Loucy (cell line): Measurements from ENCODE around the gene APOBEC4.

Experiments
- H2AFZ ChIP-seq: fragments of 200-600 bp; sonication (generic); 2 replicates; pipeline ENCODE4 v1.6.0; 2016; ENCODE audit warnings: antibody characterized with exemption, mild to moderate bottlenecking, low read length, moderate library complexity
- H3F3A ChIP-seq: fragments of 200-600 bp; 2 replicates; pipeline ENCODE4 v1.6.0; 2016; ENCODE audit warnings: antibody characterized with exemption, low read depth, mild to moderate bottlenecking
- H3K27me3 ChIP-seq: fragments of 200-600 bp; sonication (generic); 2 replicates; pipeline ENCODE4 v1.6.1; 2014; ENCODE audit warnings: low read length, mild to moderate bottlenecking; ENCODE audit not compliant: insufficient read depth, poor library complexity, severe bottlenecking
- H3K36me3 ChIP-seq: fragments of 200-600 bp; sonication (generic); 2 replicates; pipeline ENCODE4 v1.6.1; 2016; ENCODE audit warnings: low read length; ENCODE audit not compliant: insufficient read depth
- H3K4me1 ChIP-seq: fragments of 200-600 bp; sonication (generic); 2 replicates; pipeline ENCODE4 v1.5.1; 2014; ENCODE audit warnings: low read length, mild to moderate bottlenecking; ENCODE audit not compliant: insufficient read depth, poor library complexity, severe bottlenecking
- H3K4me2 ChIP-seq: fragments of 200-600 bp; sonication (generic); 2 replicates; pipeline ENCODE4 v1.6.0; 2014; ENCODE audit warnings: antibody characterized with exemption, low read length, low read depth, mild to moderate bottlenecking; ENCODE audit not compliant: poor library complexity, severe bottlenecking
- H3K4me3 ChIP-seq: fragments of 200-600 bp; sonication (generic); 2 replicates; pipeline ENCODE4 v1.5.1; 2014; ENCODE audit warnings: low read length, mild to moderate bottlenecking, mixed read lengths; ENCODE audit not compliant: poor library complexity, severe bottlenecking
- H3K79me2 ChIP-seq: fragments of 200-600 bp; sonication (generic); 2 replicates; pipeline ENCODE4 v1.6.1; 2014; ENCODE audit warnings: low read length; ENCODE audit not compliant: insufficient read depth
- H3K9ac ChIP-seq: fragments of 200-600 bp; sonication (generic); 2 replicates; pipeline ENCODE4 v1.6.0; 2014; ENCODE audit warnings: mild to moderate bottlenecking, low read depth, low read length, moderate library complexity; ENCODE audit not compliant: poor library complexity, severe bottlenecking
- H3K9me2 ChIP-seq: fragments of 200-600 bp; sonication (generic); replicated peaks from 2 replicates; pipeline ENCODE4 v1.6.1; 2016; ENCODE audit warnings: low read depth, low read length, mixed read lengths
- H3K9me3 ChIP-seq: fragments of 200-600 bp; sonication (generic); 2 replicates; pipeline ENCODE4 v1.6.1; 2014; ENCODE audit warnings: mild to moderate bottlenecking, antibody characterized with exemption, low read length, low read depth; ENCODE audit not compliant: insufficient read depth
- H4K20me1 ChIP-seq: fragments of 200-600 bp; sonication (generic); 2 replicates; pipeline ENCODE4 v1.6.0; 2014; ENCODE audit warnings: antibody characterized with exemption, low read length, mild to moderate bottlenecking; ENCODE audit not compliant: insufficient read depth, poor library complexity, severe bottlenecking
- EZH2phosphoT487 ChIP-seq: fragments of 200-600 bp; IDR thresholded peaks from 2 replicates; pipeline ENCODE4 v1.6.1; 2018; ENCODE audit warnings: antibody characterized with exemption, mild to moderate bottlenecking, moderate library complexity, borderline replicate concordance
- TF ChIP-seq, protein P1 (sequence below): fragments of 200-600 bp; sonication (generic); conservative IDR thresholded peaks from 2 replicates; pipeline ENCODE4 v1.5.1; 2014; ENCODE audit warnings: mild to moderate bottlenecking, antibody characterized with exemption, low read length

Gene APOBEC4

DNA sequence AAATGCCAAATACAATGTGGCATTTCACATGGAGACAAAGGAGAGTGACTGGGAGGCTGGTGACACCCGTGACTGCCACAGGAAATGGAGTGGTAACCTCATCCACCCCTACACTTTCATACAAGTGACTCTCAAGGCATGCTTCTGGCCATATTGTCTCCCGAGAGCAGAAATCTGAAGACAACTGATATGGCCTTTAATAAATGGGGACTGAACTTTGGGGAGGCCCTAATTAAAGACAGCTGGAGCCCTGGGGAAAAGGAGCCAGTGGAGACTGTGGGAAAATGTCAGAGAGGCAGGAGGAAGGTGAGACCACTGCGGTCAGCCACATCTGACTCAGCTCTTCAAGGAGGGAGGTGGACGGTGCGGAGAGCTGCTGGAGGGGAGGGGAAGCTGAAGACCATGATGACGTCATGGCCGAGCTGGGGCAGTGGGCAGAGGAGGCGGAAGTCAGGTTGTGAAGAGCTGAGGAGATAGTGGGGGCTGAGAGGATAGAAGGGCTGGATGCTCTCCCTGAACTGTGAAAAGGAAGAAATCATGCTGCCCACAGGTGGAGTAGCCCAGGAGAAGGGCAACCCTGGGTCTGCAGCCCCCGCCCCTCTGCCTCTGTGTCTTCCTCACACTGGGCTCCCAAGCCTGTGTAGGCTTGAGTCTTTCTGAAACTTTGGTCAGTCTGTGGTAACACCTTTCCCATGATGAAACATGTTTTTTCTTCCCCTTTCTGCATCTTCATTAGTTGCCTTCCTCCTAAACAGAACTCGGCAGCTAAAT lies 48.9 kb downstream of the APOBEC4 start:
- Histone ChIP-seq H2AFZ (no peak overlapping the region), H3K4me3 (no peak overlapping the region), H3K9ac (no peak overlapping the region), H3K36me3 (no peaks in the 10 kb centered on the region), H3K9me2 (no peaks in the 10 kb centered on the region), H3K79me2 (no peaks in the 10 kb centered on the region), H3K9me3 (no peaks in the 10 kb centered on the region), H3K4me1 (peaks cover 5% of the 10 kb centered on the region), H3F3A (no peaks in the 10 kb centered on the region), H4K20me1 (no peaks in the 10 kb centered on the region), H3K27me3 (no peaks in the 10 kb centered on the region), H3K4me2 (no peak overlapping the region)
- TF ChIP-seq EZH2phosphoT487 = no peak
- TF ChIP-seq, protein P1, sequence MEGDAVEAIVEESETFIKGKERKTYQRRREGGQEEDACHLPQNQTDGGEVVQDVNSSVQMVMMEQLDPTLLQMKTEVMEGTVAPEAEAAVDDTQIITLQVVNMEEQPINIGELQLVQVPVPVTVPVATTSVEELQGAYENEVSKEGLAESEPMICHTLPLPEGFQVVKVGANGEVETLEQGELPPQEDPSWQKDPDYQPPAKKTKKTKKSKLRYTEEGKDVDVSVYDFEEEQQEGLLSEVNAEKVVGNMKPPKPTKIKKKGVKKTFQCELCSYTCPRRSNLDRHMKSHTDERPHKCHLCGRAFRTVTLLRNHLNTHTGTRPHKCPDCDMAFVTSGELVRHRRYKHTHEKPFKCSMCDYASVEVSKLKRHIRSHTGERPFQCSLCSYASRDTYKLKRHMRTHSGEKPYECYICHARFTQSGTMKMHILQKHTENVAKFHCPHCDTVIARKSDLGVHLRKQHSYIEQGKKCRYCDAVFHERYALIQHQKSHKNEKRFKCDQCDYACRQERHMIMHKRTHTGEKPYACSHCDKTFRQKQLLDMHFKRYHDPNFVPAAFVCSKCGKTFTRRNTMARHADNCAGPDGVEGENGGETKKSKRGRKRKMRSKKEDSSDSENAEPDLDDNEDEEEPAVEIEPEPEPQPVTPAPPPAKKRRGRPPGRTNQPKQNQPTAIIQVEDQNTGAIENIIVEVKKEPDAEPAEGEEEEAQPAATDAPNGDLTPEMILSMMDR = no peak

DNA sequence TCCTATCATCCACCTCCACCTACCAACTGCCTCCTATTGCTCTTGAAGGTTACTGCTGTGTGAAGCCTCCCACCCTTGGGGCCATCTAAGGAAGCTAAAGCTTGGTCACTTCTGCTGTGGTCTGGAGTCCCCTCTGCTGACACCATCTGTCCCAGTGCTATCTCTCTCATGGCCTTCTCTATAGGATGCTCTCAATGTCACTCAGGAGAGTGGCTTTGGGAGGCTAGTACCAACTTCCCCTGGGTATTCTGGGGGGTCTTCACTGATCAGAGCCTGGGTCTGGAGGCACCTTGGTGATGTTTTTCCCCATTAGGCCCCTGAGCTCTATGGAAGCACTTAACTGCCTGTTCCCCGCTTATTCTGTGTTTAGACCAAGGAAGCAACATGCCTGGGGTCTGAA lies 50.6 kb downstream of the APOBEC4 start:
- Histone ChIP-seq H3K4me1 (peaks cover 5% of the 10 kb centered on the region), H3K79me2 (no peaks in the 10 kb centered on the region), H3K9me3 (no peaks in the 10 kb centered on the region), H3K4me3 (no peak overlapping the region), H3F3A (no peaks in the 10 kb centered on the region), H3K9me2 (no peaks in the 10 kb centered on the region), H3K36me3 (no peaks in the 10 kb centered on the region), H3K4me2 (no peak overlapping the region), H3K9ac (no peak overlapping the region), H4K20me1 (no peaks in the 10 kb centered on the region), H2AFZ (no peak overlapping the region), H3K27me3 (no peaks in the 10 kb centered on the region)
- TF ChIP-seq, protein P1 = no peak
- TF ChIP-seq EZH2phosphoT487 = no peak

GRCh38 chr1:183600634-183601033 lies 52.5 kb downstream of the APOBEC4 start:
- Histone ChIP-seq H3K9me2 (no peaks in the 10 kb centered on the region), H3K9ac (no peak overlapping the region), H3K4me3 (no peak overlapping the region), H3K9me3 (no peaks in the 10 kb centered on the region), H3F3A (no peaks in the 10 kb centered on the region), H3K4me2 (no peak overlapping the region), H3K27me3 (no peaks in the 10 kb centered on the region), H3K36me3 (no peaks in the 10 kb centered on the region), H4K20me1 (no peaks in the 10 kb centered on the region), H3K79me2 (no peaks in the 10 kb centered on the region), H2AFZ (no peak overlapping the region; the same call in 1 of the 2 replicates), H3K4me1 (peaks cover 5% of the 10 kb centered on the region)
- TF ChIP-seq, protein P1 = no peak
